EL (cell line): ENCODE measurements around the gene EHD3.

Experiments used
- DNase-seq: peaks from one replicate; pipeline ENCODE4 v3.0.0-alpha.2; 2016

Gene EHD3

DNA sequence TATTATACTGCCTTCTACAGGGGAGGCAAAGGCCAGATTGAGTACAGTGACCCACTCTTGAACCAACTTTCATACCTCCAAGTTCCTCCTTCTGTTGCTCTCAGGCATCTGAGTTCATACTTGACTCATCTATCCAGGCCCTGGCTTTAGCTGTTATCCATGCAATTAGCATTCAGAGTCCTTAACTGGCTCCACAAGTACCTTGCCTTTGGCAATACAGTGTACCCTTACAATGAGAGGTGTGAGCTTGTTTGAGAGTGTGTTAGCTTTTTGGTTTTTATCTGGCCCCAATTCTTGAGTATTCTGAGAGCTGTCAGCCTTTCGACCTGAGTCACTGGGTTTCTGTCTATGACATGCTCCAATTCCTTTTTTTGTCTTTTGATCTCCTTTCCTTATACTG is 60.2 kb downstream of the EHD3 start:
- no peak for DNase-seq

DNA sequence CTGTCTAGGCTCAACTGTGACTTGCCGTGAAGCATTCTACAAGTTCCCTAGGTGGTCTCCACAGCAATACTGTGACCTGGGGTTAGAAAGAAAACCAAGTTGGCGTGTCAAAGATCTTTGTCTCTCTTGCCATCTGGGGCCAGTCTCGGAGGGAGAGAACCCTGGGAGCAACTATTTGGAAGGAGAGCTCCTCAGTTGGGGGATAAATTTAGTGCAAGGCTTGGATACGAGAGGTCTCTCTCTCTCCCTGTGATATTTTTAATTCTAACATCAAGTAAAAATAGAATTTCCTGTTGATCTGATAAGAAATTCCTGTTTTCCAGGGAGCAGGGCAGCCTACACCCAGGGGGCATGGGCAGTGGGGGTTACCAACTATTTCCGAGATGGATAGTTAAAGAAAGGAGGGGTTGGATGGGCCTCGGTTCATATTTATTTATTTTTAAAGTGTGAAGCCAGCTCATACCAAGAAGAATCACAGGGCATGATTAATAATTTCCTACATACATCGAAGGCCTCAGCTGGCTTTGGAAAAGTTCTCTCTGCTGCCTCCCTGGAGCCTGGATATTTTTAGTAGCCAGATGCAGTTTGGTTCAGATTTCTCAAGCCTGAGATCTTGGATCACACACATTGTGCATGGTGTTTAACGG is 62.8 kb downstream of the EHD3 start:
- DNase-seq = peak; percentile 51

DNA sequence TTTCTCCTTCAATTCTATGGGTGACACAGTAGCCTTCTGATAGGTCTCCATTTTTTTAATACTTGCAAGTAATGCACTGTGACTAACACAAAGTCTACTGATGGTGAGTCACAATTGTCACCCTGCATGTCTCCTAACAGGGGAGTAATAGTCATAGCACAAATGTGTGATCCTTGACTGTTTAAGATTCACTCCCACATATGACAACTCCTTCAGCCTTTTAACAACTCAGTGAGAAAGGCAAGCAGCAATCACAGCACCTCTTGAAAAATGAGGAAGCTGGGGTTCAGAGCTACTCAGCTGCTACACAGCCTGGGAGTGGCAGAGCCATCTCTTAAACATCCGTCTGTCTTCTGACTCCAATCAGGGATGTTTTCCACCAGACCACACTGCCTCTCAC is 63.8 kb downstream of the EHD3 start:
- DNase-seq = peak; percentile 71

DNA sequence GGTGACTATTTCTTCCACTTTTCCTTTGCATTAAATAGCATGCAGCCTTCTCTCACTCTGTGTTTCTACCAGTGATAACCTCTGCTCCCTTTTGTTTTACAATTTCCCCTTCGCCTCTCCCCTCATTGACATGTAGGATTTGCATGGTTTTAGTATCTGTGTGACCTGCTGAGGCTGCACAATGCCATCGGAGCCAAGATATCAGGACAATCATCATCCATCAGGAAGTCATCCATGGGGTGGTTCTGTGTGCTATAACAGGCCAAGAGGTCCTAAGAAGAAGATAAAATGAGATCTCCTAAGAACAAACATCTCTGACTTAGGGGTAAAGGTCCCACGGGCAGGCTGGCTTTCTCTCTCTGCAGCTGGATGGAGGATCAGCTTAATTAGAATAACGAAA is 65.6 kb downstream of the EHD3 start:
- DNase-seq = no peak

DNA sequence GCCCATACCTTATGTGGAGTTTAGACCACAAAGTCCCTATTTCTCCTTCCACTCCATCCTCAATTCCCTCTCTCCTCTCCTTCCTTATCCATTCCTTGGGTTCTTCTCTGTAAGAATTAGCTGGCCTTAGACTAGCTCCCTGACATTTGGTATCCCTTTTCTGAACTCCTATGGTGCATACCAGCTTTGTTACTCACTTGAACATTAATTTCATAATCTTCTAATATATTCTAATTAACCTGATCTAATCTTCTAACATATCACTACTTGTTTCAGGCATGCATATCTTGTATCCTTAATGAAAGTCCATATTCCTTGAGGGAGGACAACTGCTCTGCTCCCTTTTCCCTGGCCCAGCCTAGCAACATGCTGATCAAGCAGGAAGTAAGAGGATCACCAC is 66.4 kb downstream of the EHD3 start:
- DNase-seq = no peak

DNA sequence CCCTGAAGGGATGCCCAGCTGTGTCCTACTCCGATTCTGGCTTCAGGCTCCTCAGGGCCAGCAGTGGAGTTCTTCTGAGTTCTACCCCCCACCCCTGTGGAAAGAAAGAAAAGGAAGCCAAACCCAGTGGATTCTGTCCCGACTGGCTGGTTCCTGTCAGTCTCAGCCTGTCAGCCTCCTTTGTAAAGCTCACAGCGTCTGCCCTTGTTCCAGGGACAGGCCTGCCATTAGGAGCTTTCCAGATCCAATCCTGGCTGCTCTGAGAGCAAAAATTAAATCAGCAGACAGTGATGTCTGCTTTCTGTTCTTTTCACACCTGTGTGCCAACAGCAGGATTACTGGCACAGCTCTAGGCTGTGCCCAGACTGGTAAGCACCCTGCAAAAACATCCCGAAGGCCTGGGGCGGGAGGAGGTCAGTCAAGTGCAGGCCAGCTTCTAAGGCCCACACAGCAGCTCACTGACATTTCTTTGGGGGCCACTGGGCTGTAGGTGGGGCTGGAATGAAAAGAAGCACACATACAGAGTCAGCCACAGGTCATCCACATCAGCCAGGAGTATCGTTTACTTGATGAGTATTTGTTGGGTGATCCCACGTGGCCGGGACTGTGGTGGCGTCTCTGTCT is 69.1 kb downstream of the EHD3 start:
- no peak for DNase-seq

DNA sequence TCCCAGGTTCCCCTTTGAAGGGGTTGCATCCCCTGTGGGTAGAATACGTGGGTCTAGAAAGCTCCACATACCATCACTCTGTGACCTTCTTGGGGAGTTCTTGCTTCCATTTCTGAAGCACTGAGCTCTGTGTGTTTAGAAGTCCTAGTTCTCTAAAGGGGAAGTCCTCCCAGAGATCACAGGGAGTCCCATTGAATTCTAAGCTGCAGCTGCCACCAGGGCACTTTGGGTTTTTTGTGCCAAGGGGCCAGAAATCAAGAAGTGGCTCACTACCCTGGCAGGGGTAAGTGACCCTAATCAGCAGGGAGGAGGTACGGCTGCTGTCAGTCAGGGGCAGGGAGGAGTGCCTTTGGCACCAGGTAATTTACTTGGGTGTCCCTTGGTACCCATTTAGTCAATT is 70.9 kb downstream of the EHD3 start:
- no peak for DNase-seq

DNA sequence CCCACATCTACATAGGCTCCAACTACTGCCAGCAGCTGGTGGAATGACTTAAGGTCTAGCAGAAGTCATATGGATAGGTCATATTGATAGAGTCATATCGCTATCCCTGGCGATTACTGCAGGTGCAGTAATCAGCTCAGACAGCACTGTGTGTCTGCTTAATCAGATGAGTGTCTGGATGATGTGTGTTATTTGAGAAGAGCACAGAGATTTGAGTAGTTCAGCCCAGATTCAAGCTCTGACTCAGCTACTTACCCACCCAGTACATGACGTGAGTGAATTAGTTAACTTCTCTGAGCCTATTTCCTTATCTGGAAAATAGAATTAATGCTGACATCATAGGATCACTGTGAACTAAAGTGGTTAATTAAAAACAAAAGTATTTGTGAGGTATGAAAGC is 78.9 kb downstream of the EHD3 start:
- no peak for DNase-seq

DNA sequence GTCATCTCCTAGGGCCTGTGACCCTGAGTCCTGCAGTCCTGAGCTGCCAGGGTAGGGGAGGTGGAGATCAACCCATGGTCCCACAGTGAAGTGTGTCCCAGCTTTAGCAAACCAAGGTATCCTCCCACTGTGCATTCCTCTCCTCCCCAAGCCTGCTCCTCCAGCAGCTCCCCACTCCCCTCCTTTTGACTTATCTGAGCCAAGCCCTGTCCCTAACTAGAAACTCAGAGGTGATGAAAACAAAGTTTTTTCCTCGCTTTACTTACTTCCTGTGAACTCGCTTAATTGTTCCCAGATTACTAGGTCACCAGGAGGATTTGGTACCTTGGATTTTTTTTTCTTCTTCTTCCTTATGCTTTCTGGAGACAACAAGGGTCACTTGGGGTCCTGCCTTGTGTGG is 80.8 kb downstream of the EHD3 start:
- no peak for DNase-seq

DNA sequence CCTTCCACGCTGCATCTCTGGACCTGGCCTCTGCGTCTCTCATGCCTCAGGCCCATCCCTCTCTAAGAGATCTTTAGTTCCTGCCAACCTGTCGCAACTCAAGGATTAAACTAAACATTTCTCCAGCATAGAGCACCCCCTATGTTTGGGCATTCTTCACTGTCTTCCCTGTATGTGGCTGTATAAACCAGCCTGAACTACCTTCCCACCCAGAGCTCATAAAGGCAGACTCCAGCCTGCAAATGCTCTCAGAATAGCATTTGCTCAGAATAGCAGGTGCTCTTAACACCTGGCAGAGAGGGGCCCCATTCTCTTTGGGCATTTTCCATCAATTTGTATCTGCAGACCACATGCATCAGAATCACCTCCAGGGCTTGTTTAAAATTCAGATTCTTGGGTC is 83.4 kb downstream of the EHD3 start:
- DNase-seq = no peak

DNA sequence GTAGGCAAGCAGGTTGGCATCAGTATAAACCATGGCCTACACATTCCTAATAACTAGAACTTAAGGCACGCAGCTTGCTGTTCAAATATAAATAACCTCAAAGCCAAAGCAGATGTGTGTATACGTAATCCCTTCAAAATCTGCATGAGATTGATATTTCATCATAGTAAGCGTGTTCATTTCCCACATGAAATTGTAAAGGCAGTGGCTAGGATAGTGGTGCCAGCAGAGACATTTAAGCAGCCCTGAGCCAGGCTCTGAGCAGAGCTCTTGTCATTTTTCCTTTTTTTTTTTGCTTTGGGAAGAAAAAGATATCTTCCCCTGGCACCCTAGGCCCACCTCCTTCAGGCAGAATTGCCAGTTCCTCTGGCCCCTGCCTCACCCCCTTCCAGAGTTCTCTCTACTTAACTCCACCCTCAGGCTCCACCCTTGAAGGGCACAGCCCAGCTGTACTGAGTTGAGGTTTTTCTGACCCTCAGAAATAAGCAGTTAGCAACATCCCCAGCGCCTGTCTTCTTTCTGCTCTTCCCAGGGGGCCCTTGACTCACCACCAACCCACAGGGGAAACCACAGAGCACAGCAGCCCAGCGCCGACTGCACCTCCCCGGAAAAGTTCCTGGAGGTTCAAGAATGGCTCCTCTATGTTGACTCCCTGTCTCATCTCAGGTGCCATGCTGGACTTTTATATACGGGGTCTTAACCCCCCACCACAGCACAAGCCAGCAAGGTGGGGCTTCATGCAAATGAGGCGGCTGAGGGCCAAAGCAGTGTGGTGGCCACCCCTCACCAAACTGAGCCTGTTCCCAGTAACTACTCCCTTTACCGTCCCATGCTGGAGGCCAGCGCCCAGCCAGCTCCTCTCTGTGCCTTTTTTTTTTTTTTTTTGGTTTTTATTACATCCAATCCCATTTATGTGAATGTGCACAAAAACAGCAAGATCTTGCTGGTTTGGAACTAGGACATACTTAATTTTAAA is 84.7 kb downstream of the EHD3 start:
- DNase-seq = peak; percentile 87
